Kidney (tissue), 14 donors: Measurements from ENCODE around the gene SLC4A5. TPM values are rescaled to one million over a fixed set of nuclear protein-coding genes. Genes with fewer than 3 reads are reported as not detected.

Experiments
- DNase-seq, 5 donors: peaks; one replicate each; pipeline ENCODE4 v3.0.0-alpha.2; 2013 to 2020
- FAIRE-seq: peaks from 2 replicates; lab custom pipeline; 2012; peaks lifted over from hg19 to GRCh38; lab: Jason Lieb, UNC
- H3K27ac ChIP-seq, 2 donors: one replicate each; pipeline ENCODE4 v1.7.0; 2013; ENCODE audit warnings: low read depth in 2 of 2, low read length in 2 of 2, inconsistent platforms in 1 of 2
- H3K27me3 ChIP-seq: one replicate; pipeline ENCODE4 v1.7.1; 2013; ENCODE audit warnings: low read length, inconsistent platforms; ENCODE audit not compliant: control insufficient read depth, insufficient read depth
- H3K36me3 ChIP-seq, 3 donors: one replicate each; pipeline versions ENCODE4 v1.7.0 to v1.7.1; 2013; ENCODE audit warnings: low read length in 3 of 3, control low read depth in 1 of 3, inconsistent platforms in 1 of 3; ENCODE audit not compliant: insufficient read depth in 3 of 3, control insufficient read depth in 2 of 3
- H3K4me1 ChIP-seq, 3 donors: one replicate each; pipeline versions ENCODE4 v1.7.0 to v1.7.1; 2013; ENCODE audit warnings: low read length in 3 of 3, inconsistent platforms in 1 of 3, low read depth in 1 of 3; ENCODE audit not compliant: control insufficient read depth in 2 of 3, insufficient read depth in 2 of 3
- H3K4me3 ChIP-seq, 3 donors: one replicate each; pipeline versions ENCODE4 v1.7.0 to v1.8.1; 2013; ENCODE audit warnings: low read length in 3 of 3, control low read depth in 1 of 3, inconsistent platforms in 1 of 3
- H3K9ac ChIP-seq, 3 donors: one replicate each; pipeline versions ENCODE4 v1.7.0 to v1.7.1; 2013; ENCODE audit warnings: low read length in 3 of 3, control low read depth in 1 of 3, inconsistent platforms in 1 of 3
- H3K9me3 ChIP-seq, 3 donors: one replicate each; pipeline versions ENCODE4 v1.7.0 to v1.7.1; 2013; ENCODE audit warnings: low read length in 3 of 3, control low read depth in 1 of 3, inconsistent platforms in 1 of 3; ENCODE audit not compliant: control insufficient read depth in 2 of 3, insufficient read depth in 1 of 3
- intact Hi-C: fragments of 100-400 bp; cut with DNase I; formaldehyde crosslinking; loops from one replicate; pipeline ENCODE4 v1.11.1; 2022
- polyA plus RNA-seq: library from polyadenylated mRNA; stranded (reverse); fragments of 350-450 nt; fragmentation: Illumina TruSeq; extraction: RNeasy Lipid Tissue Mini Kit (QIAGEN cat#74804); gene quantifications from one replicate; pipeline ENCODE4 v1.2.3, GENCODE V29; 2014; ENCODE audit warnings: low read depth, low replicate concordance; ENCODE audit not compliant: insufficient read depth
- total RNA-seq: library from RNA; stranded (reverse); fragmentation: NEBNext Ultra II Directional; extraction: Animal tissue kit (Norgen Biotek cat#: 25700); gene quantifications from one replicate; pipeline ENCODE4 v1.2.1, GENCODE V29; 2021
- TF ChIP-seq, protein P1 (sequence below): IDR thresholded peaks from 3 replicates; pipeline ENCODE4 v1.5.1; 2012; ENCODE audit warnings: mild to moderate bottlenecking, moderate library complexity, borderline replicate concordance; ENCODE audit not compliant: insufficient read depth; ENCODE audit errors: extremely low read depth
- donor health status: control.
- donor health status: control.
- donor health status: control.
- donor health status: control.
- donor health status: control.
- donor health status: DM: yes; HTN: yes; CAD: no.
- donor health status: Normal renal cell carcinoma (clear cell type).

The SLC4A5 gene
- total and polyA plus RNA-seq, 2 donors from 2014 or later, result 1.1 to 5.2 TPM

GRCh38 chr2:74391209-74391579 lies 48.0 kb upstream of the SLC4A5 start:
- FAIRE-seq, result no peak

DNA sequence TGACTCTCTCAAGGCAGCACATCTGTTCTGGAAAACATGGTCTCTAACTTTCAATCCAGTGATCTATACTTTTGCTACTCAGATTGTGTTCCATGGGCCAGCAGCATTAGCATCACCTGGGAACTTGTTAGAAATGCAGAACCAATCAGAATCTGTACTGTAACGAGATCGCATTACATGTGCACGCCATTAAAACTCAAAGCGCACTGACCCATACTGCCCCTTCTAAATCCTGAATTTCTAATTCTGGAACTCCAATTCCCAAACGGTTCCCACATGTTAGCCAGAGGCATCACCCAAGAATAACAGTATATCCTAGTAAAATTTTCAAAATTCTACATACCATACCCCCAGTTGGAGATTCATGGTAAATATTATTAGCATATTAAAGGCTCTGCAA lies 47.4 kb upstream of the SLC4A5 start:
- peak in 4 of 5 donors; percentile 25 to 62 (median 44) for DNase-seq

More at GRCh38 chr2:74391209-74391579, 48.0 kb upstream of the SLC4A5 start:
- peaks cover 8 to 13% (median 9%) of the 10 kb centered on the region in 3 donors for H3K4me1 ChIP-seq
- peak overlapping the region in 1 of 2 donors; percentile 95 for H3K27ac ChIP-seq
- peak overlapping the region; percentile 35 to 75 (median 72) for H3K9ac ChIP-seq
- peak in 2 of 5 donors; percentile 49 to 67 for DNase-seq
- H3K36me3 ChIP-seq, result no peaks in the 10 kb centered on the region
- no peaks in the 10 kb centered on the region for H3K27me3 ChIP-seq
- no peaks in the 10 kb centered on the region for H3K9me3 ChIP-seq
- H3K4me3 ChIP-seq, result peak overlapping the region; percentile 69 to 85 (median 79)
- intact Hi-C loops, result no loop called here
- TF ChIP-seq, protein P1, sequence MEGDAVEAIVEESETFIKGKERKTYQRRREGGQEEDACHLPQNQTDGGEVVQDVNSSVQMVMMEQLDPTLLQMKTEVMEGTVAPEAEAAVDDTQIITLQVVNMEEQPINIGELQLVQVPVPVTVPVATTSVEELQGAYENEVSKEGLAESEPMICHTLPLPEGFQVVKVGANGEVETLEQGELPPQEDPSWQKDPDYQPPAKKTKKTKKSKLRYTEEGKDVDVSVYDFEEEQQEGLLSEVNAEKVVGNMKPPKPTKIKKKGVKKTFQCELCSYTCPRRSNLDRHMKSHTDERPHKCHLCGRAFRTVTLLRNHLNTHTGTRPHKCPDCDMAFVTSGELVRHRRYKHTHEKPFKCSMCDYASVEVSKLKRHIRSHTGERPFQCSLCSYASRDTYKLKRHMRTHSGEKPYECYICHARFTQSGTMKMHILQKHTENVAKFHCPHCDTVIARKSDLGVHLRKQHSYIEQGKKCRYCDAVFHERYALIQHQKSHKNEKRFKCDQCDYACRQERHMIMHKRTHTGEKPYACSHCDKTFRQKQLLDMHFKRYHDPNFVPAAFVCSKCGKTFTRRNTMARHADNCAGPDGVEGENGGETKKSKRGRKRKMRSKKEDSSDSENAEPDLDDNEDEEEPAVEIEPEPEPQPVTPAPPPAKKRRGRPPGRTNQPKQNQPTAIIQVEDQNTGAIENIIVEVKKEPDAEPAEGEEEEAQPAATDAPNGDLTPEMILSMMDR, result no peak

GRCh38 chr2:74387346-74387745 lies 44.1 kb upstream of the SLC4A5 start:
- Histone ChIP-seq H3K27ac (no peak overlapping the region), H3K4me3 (no peak overlapping the region), H3K27me3 (no peaks in the 10 kb centered on the region), H3K36me3 (no peaks in the 10 kb centered on the region), H3K4me1 (peaks cover 8 to 13% (median 9%) of the 10 kb centered on the region in 3 donors), H3K9ac (no peak overlapping the region), H3K9me3 (no peaks in the 10 kb centered on the region)
- FAIRE-seq (no peak), DNase-seq (no peak)
- intact Hi-C loops, result no loop called here
- TF ChIP-seq, protein P1, result no peak

More for the DNA sequence above, 47.4 kb upstream of the SLC4A5 start:
- H3K27ac ChIP-seq, result no peak overlapping the region
- peak overlapping the region; percentile 16 to 85 (median 69) for H3K4me3 ChIP-seq
- TF ChIP-seq, protein P1, result no peak
- no peaks in the 10 kb centered on the region for H3K9me3 ChIP-seq
- intact Hi-C loops, result no loop called here
- no peaks in the 10 kb centered on the region for H3K27me3 ChIP-seq
- no peak for FAIRE-seq
- H3K9ac ChIP-seq, result peak overlapping the region in 1 of 3 donors; percentile 5
- H3K4me1 ChIP-seq, result peaks cover 8 to 13% (median 9%) of the 10 kb centered on the region in 3 donors
- no peaks in the 10 kb centered on the region for H3K36me3 ChIP-seq

GRCh38 chr2:74385396-74385795 lies 42.2 kb upstream of the SLC4A5 start:
- no peak overlapping the region for H3K27ac ChIP-seq
- H3K4me1 ChIP-seq, result peaks cover 6 to 11% (median 7%) of the 10 kb centered on the region in 3 donors
- FAIRE-seq, result no peak

More at GRCh38 chr2:74385396-74385795, 42.2 kb upstream of the SLC4A5 start:
- H3K36me3 ChIP-seq, result no peaks in the 10 kb centered on the region
- TF ChIP-seq, protein P1, result no peak
- no peak overlapping the region for H3K9ac ChIP-seq
- H3K9me3 ChIP-seq, result no peaks in the 10 kb centered on the region
- H3K4me3 ChIP-seq, result no peak overlapping the region
- intact Hi-C loops, result no loop called here
- DNase-seq, result peak in 1 of 5 donors; percentile 12
- H3K27me3 ChIP-seq, result no peaks in the 10 kb centered on the region
